ENCODE measurements around the gene ZBTB7A.

Gene ZBTB7A

GRCh38 chr19:4093643-4094175 is 27.0 kb upstream of the ZBTB7A start:
- DNase-seq = no peak

DNA sequence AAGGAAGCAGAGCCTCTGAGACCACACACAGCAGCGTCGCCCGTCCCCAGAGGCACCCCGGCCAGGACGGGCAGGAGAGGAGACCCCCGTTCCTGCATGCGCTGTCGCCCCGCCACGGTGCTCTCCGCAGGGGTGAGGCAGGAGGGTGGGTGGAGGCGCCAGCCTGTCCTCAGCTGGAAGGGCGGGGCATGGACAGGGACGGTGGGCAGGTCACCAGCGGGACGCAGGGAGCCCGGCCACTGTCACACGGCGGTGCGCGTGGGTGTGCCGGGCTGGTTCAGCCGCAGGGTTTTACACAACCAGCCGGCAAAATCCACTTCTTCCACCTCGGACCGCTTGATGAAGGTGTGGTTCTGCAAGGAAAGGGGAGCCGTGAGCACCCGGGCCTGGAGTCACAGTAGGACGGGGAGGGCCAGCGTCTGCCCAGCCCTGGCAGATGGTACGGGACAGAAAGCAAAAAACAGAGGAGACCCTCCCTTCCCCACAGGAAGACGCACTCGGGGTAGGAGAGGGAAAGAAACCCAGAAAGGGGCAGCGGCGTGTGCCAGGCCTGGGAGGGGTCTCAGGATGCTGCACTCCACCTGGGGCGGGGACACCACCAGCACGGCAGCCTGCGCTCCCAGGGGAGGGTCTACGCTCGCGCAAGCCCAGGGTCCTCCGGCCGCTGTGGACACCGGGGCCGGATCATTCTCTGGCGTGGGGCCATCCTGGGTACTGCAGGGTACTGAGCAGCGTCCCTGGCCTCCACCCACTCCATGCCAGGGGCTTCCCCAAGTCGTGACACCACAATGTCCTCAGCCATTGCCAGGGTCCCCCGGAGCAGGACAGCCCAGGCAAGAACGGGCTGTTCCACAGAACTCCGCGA is 23.9 kb upstream of the ZBTB7A start:
- DNase-seq = no peak

DNA sequence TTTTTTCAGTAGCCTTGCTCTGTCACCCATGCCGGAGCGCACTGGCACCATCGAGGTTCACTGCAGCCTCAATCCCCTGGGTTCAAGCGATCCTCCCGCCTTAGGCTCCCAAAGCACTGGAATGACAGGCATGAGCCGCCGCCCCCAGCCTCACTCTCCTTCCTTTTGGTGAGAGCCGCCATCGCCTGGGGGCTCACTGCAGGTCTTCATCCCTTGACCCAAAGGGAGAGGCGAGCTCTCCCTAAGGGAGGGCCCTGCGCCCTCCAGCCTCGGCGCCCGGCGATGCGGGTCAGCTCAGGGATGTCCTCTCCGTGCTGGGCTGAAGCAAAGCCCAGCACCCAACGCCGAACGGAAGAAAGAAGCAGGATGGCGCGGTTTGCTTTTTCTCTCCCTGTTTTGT is 23.2 kb upstream of the ZBTB7A start:
- DNase-seq = no peak

DNA sequence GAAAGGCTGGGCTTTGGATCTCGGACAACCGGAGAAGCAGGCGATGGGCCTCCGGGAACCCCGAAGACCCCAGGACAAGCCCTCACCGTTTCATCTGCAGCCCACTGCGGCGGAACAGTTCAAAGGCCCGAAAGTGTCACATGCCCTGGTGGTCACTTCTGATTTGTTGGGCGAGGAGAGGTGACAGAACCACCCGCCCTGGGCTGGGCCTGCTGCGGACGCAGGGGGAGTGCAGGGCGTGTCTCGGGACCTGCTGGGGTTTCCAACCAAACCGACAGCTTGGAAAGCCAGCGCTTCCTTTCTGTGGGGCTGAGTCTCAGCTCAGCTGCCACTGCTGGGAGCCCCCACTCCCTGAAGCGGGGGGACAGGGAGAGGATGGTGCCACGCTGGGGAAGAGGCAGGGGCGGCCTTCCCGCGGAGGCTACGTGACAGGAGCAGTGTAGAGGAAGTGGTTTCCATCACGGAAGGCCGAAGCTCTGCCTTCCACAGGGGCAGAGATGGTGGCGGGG is 22.8 kb upstream of the ZBTB7A start:
- peak; percentile 64 for DNase-seq

GRCh38 chr19:4088975-4089374 is 22.3 kb upstream of the ZBTB7A start:
- peak; percentile 57 for DNase-seq

- no peak for DNase-seq
These were observed 21.3 kb upstream of the ZBTB7A start for GRCh38 chr19:4087787-4088679.

- no peak for DNase-seq
These were observed 19.7 kb upstream of the ZBTB7A start for GRCh38 chr19:4086411-4086867.

DNA sequence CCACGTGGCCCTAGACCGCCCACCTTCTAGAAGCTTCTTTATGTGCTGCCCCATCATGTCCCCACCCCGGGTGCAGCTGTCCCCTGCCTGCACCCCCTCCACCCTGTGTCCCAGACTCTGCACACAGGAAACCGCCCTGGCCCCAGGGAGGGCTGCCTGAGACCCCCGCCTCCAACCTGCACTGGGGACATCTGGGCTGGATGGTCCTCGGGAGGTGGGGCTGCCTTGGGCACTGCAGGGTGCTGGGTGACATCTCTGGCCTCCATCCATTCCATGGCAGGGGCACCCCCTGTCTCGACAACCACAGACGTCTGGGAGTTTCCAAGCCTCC is 17.8 kb upstream of the ZBTB7A start:
- no peak for DNase-seq

DNA sequence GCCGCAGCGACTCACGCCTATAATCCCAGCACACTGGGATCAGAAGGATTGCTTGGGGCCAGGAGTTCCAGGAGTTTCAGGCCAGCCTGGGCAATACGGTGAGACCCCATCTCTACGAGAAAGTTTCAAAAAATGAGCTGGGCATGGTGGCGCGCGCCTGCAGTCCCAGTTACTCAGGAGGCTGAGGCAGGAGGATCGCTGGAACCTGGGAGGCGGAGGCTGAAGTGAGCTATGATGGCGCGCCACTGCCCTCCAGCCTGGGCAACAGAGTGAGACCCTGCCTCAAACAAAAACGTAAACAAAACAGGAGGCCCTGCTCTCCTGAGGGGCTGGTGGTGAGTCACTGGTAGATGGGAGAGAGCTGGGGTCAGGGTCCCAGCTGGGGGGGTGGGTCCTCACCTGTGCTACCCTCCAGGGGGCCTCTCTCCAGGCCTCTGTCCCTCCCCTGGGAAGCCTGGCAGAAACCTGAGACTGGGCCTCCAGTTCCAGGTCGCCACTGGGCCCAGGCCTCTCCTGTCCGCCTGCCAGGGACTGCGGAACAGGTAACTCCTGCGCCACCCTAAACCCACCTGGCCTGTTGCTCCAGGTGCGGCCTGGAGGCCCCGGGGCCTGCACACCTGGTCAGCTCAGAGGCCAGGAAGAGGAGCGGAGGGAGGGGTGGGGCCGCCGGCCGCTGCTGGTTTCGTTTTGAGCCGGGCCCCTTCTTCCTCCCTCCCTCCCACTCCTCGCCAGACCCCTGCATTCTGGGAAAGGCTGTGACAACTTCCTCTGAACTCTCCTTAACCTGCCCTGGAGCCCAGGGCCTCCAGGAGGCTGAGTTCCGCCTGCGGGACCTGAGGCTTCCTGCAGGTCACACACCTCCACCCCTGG is 17.2 kb upstream of the ZBTB7A start:
- peak; percentile 71 for DNase-seq

DNA sequence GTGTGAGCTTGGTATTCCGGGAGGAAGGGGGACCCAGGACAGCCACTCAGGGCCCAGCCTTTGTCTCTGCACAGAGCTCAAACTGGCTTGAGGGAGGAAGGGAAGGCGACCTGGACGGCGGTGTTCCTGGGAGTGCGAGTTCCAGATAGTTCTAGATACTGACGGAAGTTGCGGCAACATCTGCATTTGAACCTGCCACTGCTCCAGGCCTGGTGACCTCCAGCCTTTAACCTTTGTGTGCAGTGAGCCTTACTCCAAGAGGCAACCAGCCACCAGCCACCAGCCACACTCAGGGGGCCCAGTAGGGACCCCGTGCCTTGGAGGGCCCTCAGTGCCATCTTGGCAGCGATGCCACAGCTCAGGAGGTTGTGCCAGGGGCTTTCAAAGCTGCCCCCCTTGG is 15.5 kb upstream of the ZBTB7A start:
- no peak for DNase-seq

- no peak for DNase-seq
These were observed 14.9 kb upstream of the ZBTB7A start for GRCh38 chr19:4081441-4082129.

DNA sequence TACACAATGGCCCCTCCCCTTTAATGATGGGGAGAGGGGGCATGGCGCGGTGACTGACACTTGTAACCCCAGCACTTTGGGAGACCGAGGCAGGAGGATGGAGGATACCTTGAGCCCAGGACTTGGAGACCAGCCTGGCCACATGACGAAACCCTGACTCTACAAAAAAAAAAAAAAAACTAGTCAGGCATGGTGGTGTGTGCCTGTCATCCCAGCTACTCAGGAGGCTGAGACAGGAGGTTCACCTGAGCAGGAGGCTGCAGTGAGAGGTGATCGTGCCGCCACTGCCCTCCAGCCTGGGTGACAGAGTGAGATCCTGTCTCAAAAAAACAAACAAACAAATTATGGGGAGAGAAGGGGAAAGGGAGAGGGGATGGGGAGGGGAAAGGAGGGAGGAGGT is 13.8 kb upstream of the ZBTB7A start:
- DNase-seq = no peak

- no peak for DNase-seq
These were observed 11.3 kb upstream of the ZBTB7A start for GRCh38 chr19:4077800-4078684.

GRCh38 chr19:4077007-4077374 is 10.3 kb upstream of the ZBTB7A start:
- DNase-seq = no peak

GRCh38 chr19:4075373-4075772 is 8.7 kb upstream of the ZBTB7A start:
- DNase-seq = no peak

GRCh38 chr19:4071610-4072009 is 4.9 kb upstream of the ZBTB7A start:
- no peak for DNase-seq

- peak; percentile 70 for DNase-seq
These were observed 2.7 kb upstream of the ZBTB7A start for GRCh38 chr19:4069331-4069959.

- no peak for DNase-seq
These were observed 1.6 kb upstream of the ZBTB7A start for GRCh38 chr19:4068047-4068966.

GRCh38 chr19:4067396-4068046 is 822 bp upstream of the ZBTB7A start:
- DNase-seq = no peak

All from CD4-positive, alpha-beta T cell treated with Interferon gamma for 1 hour (primary cell).